ENCODE data around the gene UBALD1.

DNA sequence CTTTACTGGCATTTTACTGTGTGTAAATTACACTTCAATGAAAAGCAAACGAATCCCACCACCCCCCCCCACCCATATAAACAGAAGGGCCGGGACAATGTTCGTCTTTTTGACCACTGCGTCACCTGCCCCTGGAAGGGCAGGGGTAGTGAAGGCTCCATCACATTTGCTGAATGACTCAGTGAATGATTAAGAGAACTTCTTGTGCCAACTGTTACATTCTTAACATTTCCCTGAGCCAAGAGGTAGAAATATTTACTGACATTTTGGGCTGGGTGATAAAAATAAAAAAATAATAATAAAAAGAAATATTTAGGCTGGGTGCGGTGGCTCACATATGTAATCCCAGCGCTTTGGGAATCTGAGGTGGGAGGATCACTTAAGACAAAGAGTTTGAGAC lies 34.4 kb downstream of the UBALD1 start:
- TF ChIP-seq, protein P1, sequence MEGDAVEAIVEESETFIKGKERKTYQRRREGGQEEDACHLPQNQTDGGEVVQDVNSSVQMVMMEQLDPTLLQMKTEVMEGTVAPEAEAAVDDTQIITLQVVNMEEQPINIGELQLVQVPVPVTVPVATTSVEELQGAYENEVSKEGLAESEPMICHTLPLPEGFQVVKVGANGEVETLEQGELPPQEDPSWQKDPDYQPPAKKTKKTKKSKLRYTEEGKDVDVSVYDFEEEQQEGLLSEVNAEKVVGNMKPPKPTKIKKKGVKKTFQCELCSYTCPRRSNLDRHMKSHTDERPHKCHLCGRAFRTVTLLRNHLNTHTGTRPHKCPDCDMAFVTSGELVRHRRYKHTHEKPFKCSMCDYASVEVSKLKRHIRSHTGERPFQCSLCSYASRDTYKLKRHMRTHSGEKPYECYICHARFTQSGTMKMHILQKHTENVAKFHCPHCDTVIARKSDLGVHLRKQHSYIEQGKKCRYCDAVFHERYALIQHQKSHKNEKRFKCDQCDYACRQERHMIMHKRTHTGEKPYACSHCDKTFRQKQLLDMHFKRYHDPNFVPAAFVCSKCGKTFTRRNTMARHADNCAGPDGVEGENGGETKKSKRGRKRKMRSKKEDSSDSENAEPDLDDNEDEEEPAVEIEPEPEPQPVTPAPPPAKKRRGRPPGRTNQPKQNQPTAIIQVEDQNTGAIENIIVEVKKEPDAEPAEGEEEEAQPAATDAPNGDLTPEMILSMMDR (IDR thresholded peaks at IDR 0.05; ENCODE audit: insufficient read depth, low read length, poor library complexity, severe bottlenecking), result no peak
- TF ChIP-seq EZH2phosphoT487 (conservative IDR thresholded peaks at IDR 0.05; ENCODE audit: low read length), result no peak

Measured in SU-DHL-6 (cell line).